HEK293 (cell line): ENCODE measurements around the gene HTR3B.

Source experiments
- YY1 ChIP-seq: fragments of 450-650 bp; formaldehyde crosslinking; IDR thresholded peaks from 2 replicates; pipeline ENCODE4 v1.5.1; 2018; ENCODE audit warnings: missing biosample characterization, missing genetic modification characterization
- TF ChIP-seq, protein P1 (sequence below): fragments of 450-650 bp; formaldehyde crosslinking; IDR thresholded peaks from 2 replicates; pipeline ENCODE4 v1.5.1; 2016; ENCODE audit warnings: missing biosample characterization, missing genetic modification characterization

DNA sequence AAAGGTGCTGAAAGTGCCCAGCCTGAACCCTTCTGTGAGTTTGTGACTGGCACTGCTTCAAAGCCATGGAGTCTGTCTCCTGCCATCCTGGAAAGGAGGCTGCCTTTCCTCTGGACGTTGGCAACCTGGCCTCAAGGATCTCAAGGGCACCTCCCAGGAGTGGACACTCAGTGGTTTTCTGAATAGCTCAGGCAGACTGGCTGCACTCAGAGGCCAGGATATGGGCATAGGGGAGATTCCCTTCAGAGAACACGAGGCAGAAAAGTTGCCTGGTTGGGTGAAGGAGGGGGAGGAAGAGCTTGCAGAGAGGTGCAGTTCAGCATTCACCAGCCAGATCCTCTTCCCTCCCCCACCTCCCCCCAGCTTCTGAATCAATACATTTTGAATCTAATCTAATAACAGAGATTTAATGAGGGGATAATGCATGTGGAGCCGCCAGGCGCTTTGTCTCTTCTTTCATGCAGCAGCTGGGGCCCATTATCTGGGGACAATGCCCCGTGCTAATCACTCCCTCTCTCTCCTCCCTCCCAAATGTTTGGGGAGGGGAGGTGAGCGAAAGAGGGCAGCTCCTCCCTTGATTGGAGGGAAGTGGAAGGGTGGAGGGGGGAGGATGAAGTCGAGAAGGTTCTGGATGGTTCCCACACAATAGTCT is 88.0 kb downstream of the HTR3B start:
- TF ChIP-seq, protein P1, sequence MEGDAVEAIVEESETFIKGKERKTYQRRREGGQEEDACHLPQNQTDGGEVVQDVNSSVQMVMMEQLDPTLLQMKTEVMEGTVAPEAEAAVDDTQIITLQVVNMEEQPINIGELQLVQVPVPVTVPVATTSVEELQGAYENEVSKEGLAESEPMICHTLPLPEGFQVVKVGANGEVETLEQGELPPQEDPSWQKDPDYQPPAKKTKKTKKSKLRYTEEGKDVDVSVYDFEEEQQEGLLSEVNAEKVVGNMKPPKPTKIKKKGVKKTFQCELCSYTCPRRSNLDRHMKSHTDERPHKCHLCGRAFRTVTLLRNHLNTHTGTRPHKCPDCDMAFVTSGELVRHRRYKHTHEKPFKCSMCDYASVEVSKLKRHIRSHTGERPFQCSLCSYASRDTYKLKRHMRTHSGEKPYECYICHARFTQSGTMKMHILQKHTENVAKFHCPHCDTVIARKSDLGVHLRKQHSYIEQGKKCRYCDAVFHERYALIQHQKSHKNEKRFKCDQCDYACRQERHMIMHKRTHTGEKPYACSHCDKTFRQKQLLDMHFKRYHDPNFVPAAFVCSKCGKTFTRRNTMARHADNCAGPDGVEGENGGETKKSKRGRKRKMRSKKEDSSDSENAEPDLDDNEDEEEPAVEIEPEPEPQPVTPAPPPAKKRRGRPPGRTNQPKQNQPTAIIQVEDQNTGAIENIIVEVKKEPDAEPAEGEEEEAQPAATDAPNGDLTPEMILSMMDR (tag by site-specific recombination): no peak
- no peak for TF ChIP-seq YY1 (tag by site-specific recombination)
